B cell (primary cell): ENCODE results near the gene DCAF7.

Experiments
- EZH2 ChIP-seq: IDR thresholded peaks from 2 replicates; pipeline ENCODE4 v1.6.1; 2012; ENCODE audit warnings: borderline replicate concordance, low read depth, mild to moderate bottlenecking, moderate library complexity, low read length; ENCODE audit not compliant: insufficient read depth, poor library complexity, severe bottlenecking
- TF ChIP-seq, protein P1 (sequence below): fragments of 200-600 bp; IDR thresholded peaks from one replicate; pipeline ENCODE4 v1.8.0; 2022; ENCODE audit warnings: antibody characterized with exemption, mild to moderate bottlenecking

DNA sequence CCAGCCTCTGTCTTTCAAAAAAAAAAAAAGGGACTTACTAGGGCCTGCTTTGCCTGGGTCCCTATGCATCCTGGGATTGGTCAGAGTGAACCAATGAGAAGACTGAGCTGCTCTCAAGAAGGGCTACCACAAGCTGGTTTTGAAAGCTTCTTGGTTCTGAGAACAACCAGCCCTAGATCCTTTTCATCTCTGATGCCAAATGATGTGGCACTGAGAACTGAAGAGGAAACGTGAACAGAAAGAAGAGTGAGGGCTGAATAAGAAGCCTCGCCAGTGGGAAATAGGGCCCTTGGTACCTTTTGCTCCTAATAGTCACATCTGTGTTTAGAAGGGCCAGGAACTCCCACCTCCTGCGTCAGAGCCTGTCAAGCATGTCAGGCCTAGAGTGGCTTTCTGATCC is 61.1 kb downstream of the DCAF7 start:
- TF ChIP-seq, protein P1, sequence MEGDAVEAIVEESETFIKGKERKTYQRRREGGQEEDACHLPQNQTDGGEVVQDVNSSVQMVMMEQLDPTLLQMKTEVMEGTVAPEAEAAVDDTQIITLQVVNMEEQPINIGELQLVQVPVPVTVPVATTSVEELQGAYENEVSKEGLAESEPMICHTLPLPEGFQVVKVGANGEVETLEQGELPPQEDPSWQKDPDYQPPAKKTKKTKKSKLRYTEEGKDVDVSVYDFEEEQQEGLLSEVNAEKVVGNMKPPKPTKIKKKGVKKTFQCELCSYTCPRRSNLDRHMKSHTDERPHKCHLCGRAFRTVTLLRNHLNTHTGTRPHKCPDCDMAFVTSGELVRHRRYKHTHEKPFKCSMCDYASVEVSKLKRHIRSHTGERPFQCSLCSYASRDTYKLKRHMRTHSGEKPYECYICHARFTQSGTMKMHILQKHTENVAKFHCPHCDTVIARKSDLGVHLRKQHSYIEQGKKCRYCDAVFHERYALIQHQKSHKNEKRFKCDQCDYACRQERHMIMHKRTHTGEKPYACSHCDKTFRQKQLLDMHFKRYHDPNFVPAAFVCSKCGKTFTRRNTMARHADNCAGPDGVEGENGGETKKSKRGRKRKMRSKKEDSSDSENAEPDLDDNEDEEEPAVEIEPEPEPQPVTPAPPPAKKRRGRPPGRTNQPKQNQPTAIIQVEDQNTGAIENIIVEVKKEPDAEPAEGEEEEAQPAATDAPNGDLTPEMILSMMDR = no peak
- no peak for TF ChIP-seq EZH2
